Panc1 (cell line): ENCODE data around the gene VAMP5. TPM values are rescaled to one million over a fixed set of nuclear protein-coding genes. Genes with fewer than 3 reads are reported as not detected.
A peak's percentile ranks its signal among the peaks of the same experiment; 100 is the strongest.

Source experiments
- ATAC-seq: fragments of 200-7000 bp; cut with Tn5 transposase; 2 replicates; pipeline ENCODE4 v1.9.1; 2020; ENCODE audit warnings: mild to moderate bottlenecking, moderate library complexity
- BruUV-seq: library from RNA; stranded (reverse); fragments of 400-500 nt; replicated peaks from 2 replicates; lab custom pipeline; 2021; lab: Mats Ljungman, UMichigan
- CTCF ChIA-PET: fragments of 300-600 bp; sonication (Branson Sonifier 250); formaldehyde crosslinking; loops from one replicate; lab custom pipeline; 2022; ENCODE audit warnings: antibody characterized with exemption; lab: Charles Lee
- POLR2A ChIA-PET: fragments of 300-600 bp; sonication (Branson Sonifier 250); formaldehyde crosslinking; loops from one replicate; lab custom pipeline; 2022; ENCODE audit warnings: antibody characterized with exemption; lab: Charles Lee
- DNase-seq: peaks from one replicate; pipeline ENCODE4 v3.0.0-alpha.2; 2010; ENCODE audit warnings: low read depth, low spot score
- H3K27ac ChIP-seq: 2 replicates; pipeline ENCODE4 v1.5.1; 2011; ENCODE audit warnings: mild to moderate bottlenecking, low read length, inconsistent platforms
- H3K27me3 ChIP-seq: fragments of 200-500 bp; sonication (Bioruptor generic); 2 replicates; pipeline ENCODE4 v1.6.0; 2014; ENCODE audit warnings: low read length, inconsistent platforms; ENCODE audit not compliant: control insufficient read depth, insufficient read depth
- H3K36me3 ChIP-seq: fragments of 200-500 bp; sonication (Bioruptor generic); 2 replicates; pipeline ENCODE4 v1.5.1; 2014; ENCODE audit warnings: inconsistent platforms, mild to moderate bottlenecking, low read length, moderate library complexity; ENCODE audit not compliant: control insufficient read depth, insufficient read depth
- H3K4me1 ChIP-seq: 2 replicates; pipeline ENCODE4 v1.5.1; 2011; ENCODE audit warnings: inconsistent platforms, mild to moderate bottlenecking, low read length, moderate library complexity; ENCODE audit not compliant: control insufficient read depth, insufficient read depth
- H3K4me3 ChIP-seq, 2 experiments: 2 replicates each; pipeline ENCODE4 v1.5.1; 2011 to 2012; ENCODE audit warnings: low read depth in 2 of 2, low read length in 2 of 2, mild to moderate bottlenecking in 2 of 2, inconsistent platforms in 1 of 2, moderate library complexity in 1 of 2
- H3K9me3 ChIP-seq: fragments of 200-500 bp; sonication (Bioruptor generic); 2 replicates; pipeline ENCODE4 v1.5.1; 2014; ENCODE audit warnings: low read depth, mild to moderate bottlenecking, inconsistent platforms, low read length, moderate library complexity; ENCODE audit not compliant: control insufficient read depth, insufficient read depth
- CTCF ChIP-seq: fragments of 450-650 bp; IDR thresholded peaks from 2 replicates; pipeline ENCODE4 v1.5.1; 2017; ENCODE audit warnings: mild to moderate bottlenecking
- POLR2AphosphoS5 ChIP-seq: IDR thresholded peaks from 2 replicates; pipeline ENCODE4 v1.6.1; 2012; ENCODE audit warnings: mild to moderate bottlenecking, low read depth, low read length, moderate library complexity
- REST ChIP-seq, 2 experiments: IDR thresholded peaks; 2 replicates each; pipeline ENCODE4 v1.6.1; 2011 to 2012; ENCODE audit warnings: low read depth in 2 of 2, control low read depth in 1 of 2, low read length in 1 of 2, mild to moderate bottlenecking in 1 of 2, moderate library complexity in 1 of 2; ENCODE audit not compliant: insufficient read depth in 1 of 2
- in situ Hi-C: cut with HindIII; loops from 2 replicates; pipeline ENCODE4 v1.10.0; 2016; ENCODE audit warnings: low sequenced_read_pairs, low pct_unique_long_range_greater_than_20kb
- intact Hi-C: fragments of 100-400 bp; cut with micrococcal nuclease; formaldehyde crosslinking; loops from one replicate; pipeline ENCODE4 v1.10.0; 2022; ENCODE audit not compliant: unreplicated experiment
- total RNA-seq: library from RNA; stranded (reverse); gene quantifications from one replicate; pipeline ENCODE4 v1.2.1, GENCODE V29; 2021; ENCODE audit not compliant: unreplicated experiment

VAMP5 gene
- total RNA-seq, 1 experiment from 2014 or later = 21.3 TPM

GRCh38 chr2:85536479-85536878 is 47.8 kb upstream of the VAMP5 start:
- BruUV-seq = no TSS peak
- Histone ChIP-seq H3K9me3 (no peaks in the 10 kb centered on the region), H3K27me3 (no peaks in the 10 kb centered on the region), H3K4me3 (peak overlapping the region; percentile 99 to 100; a peak in 3 of 4 replicates), H3K36me3 (peaks cover 18% of the 10 kb centered on the region), H3K27ac (peak overlapping the region; percentile 100), H3K4me1 (peaks cover 37% of the 10 kb centered on the region)
- in situ Hi-C loops (loop anchor here (25.0 kb wide), 1 partner anchor 124 kb away; the partner anchor contains the start of genes CAPG and SH2D6), intact Hi-C loops (no loop called here)
- ATAC-seq (no peak), DNase-seq (no peak)
- ChIA-PET CTCF (no interaction called here), POLR2A (interaction anchor here (0.6 to 0.9 kb wide), 3 partner anchors 19 to 906 kb away, joined by 3 to 6 read pairs (median 3); no protein-coding TSS in a partner anchor)
- TF ChIP-seq POLR2AphosphoS5 (no peak), REST (IDR thresholded peaks at IDR 0.05; ENCODE audit: insufficient read depth in 1 of 2, low read depth in 2 of 2, low read length in 1 of 2) (no peak)

- in situ Hi-C loops = loop anchor here (25.0 kb wide), 1 partner anchor 126 kb away; the partner anchor contains the start of genes CAPG and SH2D6
- H3K27ac ChIP-seq = peak overlapping the region; percentile 100
- TF ChIP-seq POLR2AphosphoS5 = 0 out of 2 replicates have a peak, but pooled peaks have one; percentile 41
- TF ChIP-seq CTCF = no peak
- ATAC-seq (peak; percentile 8; the same call in 1 of the 2 replicates), DNase-seq (no peak)
- peak overlapping the region; percentile 99 to 100 for H3K4me3 ChIP-seq
- H3K27me3 ChIP-seq = no peaks in the 10 kb centered on the region
- BruUV-seq = TSS peak; percentile 85
- peaks cover 47% of the 10 kb centered on the region for H3K4me1 ChIP-seq
- ChIA-PET CTCF (interaction anchor here (0.5 to 2.3 kb wide), 2 partner anchors 118 to 234 kb away, joined by 3 to 11 read pairs; no protein-coding TSS in a partner anchor), POLR2A (interaction anchor here (0.6 to 3.0 kb wide), 9 partner anchors 14 to 118 kb away, joined by 3 to 16 read pairs (median 4); partner anchors contain the start of gene SH2D6)
- intact Hi-C loops = loop anchor here (2.0 kb wide), 1 partner anchor 117 kb away; no protein-coding TSS in a partner anchor
- H3K9me3 ChIP-seq = no peaks in the 10 kb centered on the region
- peaks cover 32% of the 10 kb centered on the region for H3K36me3 ChIP-seq
Measured at GRCh38 chr2:85537600-85538506, 46.4 kb upstream of the VAMP5 start.
